ENCODE measurements around the gene FSTL3.
"Not testable (repeated sequence)": the region's sequence is repeated elsewhere in the genome, so short reads cannot be mapped to it uniquely, and the experiment has no call there.

The FSTL3 gene

DNA sequence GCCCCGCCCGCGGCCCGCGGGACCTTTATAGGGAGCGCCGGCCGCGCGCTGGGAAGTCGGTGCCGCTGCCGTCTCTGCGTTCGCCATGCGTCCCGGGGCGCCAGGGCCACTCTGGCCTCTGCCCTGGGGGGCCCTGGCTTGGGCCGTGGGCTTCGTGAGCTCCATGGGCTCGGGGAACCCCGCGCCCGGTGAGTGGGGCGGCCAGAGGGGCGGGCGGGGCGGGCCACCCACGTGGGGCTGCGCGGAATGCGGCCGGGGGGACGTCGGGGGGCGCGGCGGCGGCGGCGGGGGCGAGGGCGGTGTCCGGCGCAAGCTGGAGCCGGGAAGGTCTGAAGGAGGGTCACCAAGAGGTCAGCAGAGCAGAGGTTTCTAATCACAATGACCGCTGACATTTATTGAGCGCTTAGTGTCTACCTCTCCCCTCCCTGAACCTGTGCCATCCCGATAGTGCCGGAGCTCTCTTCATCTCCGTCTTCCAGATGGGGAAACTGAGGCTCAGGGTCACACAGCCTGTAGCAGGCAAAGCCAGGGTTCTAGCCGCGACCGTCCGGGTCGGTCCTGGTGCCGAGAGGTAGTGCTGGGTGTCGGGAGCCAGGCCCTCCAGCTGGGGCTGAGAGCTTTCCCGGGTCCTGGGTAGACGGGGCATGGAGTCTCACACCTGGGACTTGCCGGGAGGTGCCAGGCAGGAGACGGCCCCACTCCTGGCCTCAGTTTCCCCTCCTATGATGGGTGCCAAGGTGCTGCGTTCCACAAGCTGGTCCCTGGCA, at the start of gene FSTL3:
Gene FSTL3, plus strand, starts transcription at position 54 of the 767 bp plus-strand sequence. Its CDS starts 32 bp downstream, at position 86.
- DNase-seq, result no peak

DNA sequence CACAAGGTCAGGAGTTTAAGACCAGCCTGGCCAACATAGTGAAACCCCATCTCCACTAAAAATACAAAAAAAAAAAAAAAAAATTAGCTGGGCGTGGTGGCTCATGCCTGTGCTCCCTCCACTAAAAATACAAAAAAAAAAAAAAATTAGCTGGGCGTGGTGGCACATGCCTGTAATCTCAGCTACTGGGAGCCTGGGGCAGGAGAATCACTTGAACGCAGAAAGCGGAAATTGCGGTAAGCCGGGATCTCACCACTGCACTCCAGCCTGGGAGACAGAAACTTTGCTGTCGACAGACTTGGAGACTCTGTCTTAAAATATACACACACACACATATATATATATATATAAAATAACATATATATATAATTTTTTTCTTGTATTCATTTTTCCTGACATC, 49.6 kb upstream of the FSTL3 start:
- not testable (repeated sequence) for DNase-seq

DNA sequence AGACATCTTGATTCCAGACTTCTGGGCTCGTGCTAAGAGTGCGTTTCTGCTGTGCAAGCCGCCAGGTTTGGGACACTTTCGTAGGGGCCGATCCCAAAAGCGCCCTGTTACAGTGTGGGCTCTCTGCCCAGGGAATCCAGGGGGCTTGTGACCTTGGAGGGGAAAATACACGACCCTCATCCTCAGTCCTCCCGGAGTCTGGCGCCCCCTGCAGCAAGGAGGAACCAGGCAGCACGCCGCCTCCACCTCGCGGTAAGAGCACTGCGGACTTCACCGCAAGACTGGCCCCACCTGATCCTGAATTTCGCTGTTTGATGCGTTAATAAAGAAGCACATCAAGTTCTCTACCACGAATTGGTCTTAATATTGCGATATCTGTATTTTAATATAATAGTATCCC, 48.0 kb upstream of the FSTL3 start:
- no peak for DNase-seq

DNA sequence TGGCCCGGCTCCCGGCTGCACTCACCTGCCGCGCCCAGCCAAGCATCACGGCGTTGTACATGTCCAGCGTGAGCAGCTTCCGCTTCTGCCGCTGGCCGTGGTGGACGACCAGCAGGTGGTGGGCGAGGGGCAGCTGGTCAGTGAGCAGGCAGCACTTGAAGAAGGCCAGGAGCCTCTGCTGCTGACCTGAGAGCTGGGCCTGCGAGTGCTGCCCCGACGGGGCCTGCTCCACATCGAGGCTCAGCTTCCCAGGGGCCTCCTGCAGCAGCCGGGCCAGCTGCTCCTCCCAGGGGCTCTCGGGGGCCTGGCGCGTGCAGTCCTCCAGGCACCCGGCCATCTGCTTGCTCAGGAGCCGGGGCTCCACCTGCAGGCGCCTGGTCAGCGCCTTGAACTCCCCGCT, 46.7 kb upstream of the FSTL3 start:
- DNase-seq, result not testable (repeated sequence)

DNA sequence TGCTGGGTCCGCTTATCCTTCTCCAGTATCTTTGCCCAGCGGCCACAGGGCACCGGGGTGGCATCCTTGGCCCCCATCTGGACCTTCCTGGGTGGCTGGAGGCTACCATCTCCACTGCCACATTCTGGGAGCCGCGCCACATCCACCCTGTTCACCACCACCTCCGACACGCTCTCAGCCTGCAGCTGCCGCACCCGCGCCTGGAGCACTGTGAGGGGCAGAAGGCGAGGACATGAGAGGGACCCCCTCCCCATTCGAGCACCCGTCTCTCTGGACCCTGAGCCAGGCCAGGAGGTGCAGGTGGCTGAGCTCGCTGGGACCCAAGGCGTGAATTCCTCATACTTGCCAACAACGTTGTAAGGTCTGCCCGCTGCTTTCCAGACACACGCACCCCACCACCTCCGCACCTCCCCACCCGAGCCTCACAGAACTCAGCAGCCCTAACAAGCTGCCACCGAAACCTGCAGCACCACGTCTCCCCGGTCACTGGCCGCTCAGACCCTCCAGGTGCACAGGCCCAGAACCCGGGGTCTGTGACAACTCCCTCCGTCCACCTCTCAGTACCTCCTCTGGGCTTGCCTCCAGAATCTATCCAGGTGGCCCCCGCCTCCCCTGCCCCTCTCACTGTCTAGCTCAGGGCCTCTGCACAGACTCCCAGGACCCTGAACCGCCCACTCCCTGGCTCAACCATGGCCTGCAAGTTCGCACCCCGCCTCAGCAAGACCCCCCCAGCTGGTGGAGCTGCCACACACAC, 46.1 kb upstream of the FSTL3 start:
- no peak for DNase-seq

DNA sequence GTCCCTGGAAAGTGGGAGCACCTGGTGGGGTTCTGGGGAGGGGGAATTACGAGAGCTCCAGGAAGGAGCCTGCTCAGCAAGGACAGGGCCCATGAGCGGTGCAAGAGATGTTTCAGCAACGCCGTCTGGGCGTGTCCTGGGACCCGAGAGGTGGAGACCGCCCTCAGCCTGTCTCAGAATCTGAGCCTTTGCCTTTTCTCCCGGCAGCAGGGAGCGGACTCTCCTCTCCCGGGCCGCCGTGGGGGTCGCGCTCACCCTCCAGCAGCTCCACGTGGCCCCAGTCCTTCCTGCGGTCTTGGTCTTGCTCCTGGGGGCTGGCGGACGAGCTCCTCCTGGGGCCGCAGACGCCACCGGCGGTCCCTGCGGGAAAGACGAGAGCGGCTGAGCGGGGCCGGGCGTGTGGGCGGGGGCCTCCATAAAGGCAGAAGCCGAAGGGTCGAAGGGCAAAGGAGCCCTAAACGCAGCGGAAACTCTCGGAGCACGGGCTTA, 43.6 kb upstream of the FSTL3 start:
- DNase-seq, result peak; percentile 90

DNA sequence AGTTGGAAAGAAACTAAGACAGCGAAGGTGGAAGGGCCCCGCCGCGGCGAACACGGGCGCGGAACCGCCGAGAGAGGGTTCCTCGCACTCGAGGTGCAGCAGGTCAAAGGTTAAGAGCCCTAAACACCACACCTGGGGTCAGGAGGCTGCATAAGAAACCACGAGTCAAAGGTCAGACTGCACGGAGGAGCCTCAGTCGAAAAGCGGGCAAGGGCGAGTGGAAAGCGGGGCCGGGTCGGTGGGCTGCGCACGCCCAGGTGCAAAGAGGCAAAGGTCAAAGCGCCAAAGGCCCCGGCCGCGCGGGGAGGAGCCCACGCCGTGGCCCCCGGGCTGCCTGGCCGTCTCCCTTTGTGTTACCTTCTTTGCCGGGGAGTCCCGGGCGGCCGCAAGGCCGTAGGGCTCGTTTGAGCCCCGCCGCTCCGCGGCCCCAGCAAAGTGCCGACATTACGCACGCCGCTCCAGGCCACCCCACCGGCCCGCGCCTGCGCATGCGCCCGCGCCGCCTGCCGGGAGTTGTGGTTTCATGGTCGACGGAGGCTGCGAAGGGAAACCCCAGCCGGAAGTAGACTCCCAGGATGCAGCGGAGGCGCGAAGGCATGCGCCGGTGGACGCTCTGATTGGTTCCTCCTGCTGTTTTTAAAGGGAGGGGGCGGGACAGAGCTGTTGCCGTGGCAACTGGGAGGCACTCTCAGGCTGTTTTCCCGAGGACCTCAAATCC, 43.0 kb upstream of the FSTL3 start, which contains the start of gene POLRMT:
Gene POLRMT, minus strand, starts transcription at position 470 of the 718 bp plus-strand sequence. Its CDS starts 25 bp downstream, at position 445.
- DNase-seq, result peak; percentile 100

DNA sequence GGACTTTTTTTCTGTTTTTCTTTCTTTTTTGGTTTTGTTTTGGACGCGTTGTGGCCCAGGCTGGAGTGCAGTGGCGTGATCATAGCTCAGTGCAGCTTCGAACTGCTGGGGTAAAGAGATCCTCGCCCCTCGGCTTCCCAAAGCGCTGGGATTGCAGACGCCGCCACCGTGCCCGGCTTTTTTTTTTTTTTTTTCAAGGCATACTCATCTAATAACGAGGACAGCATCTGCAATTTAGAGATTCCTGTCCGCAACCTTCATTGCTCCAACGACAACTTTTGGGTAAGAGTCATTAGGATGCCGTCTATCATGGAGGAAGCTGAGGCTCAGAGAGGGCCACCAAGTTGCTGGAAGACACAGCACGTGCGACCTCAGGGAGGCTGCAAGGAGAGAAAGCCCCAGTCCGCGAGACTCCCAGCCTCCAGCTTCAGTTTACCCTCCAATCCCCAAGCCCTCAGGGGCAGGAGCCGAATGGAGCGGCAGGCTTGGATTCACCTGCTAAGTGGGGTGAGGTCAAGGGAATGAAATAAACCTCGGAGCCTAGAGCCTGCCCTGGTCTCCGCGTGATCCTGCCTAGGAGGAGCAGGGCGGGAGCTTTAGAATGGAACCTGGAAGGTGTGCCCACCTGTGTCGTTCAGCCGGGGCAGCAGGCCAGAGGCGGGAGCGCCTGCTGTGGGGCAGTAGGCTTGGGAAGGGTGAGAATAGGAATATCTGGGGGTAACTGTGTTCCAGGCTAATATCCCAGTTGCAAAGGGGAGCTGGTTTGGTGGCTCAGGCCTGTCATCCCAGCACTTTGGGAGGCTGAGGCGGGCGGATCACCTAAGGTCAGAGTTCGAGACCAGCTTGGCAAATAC, 42.2 kb upstream of the FSTL3 start:
- no peak for DNase-seq

DNA sequence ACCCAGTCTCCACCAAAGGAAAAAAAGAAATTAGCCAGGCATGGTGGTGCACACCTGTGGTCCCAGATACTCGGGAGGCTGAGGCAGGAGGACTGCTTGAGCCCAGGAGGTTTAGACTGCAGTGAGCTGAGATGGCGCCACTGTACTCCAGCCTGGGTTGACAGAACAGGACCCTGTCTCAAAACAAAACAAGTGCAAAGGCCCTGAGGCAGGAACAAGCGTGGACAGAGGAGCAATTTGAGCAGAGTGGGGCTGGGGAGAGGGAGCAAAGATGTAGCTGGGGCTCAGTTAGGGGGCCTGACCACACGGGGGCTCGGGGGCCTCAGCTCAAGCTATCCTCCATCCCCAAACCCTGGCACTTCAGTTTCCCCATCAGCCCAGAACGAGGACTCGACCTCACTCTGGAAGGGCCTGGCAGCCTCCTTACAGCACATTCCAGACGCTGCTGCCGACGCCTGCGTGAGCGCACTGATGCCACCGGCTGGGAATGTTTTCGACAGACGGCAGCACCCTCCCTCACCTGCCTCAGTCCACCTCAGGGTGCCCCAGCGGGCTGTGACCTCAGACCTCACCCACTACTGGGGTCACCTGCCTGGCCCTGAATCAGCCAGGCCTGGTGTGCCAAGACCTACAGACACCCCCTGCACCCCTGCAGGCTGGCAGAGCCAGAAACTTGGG, 41.1 kb upstream of the FSTL3 start:
- DNase-seq, result no peak

DNA sequence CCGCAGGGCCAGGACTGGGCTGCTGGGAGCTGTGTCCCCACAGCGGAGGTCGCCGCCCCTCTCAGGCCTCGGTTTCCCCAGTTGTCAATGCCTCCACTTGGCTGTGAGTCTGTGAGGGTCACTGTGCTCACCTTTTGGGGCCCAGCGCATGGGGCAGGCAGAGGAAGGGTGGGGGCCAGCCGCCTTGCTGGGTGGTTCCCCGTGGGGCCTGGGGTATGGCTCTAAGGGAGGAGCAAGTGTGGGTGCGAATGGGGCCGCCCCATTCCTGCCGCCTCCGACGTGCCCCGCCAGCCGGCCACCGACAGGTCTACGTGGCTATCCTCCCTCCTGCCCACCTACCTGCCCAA, 37.3 kb upstream of the FSTL3 start:
- DNase-seq, result no peak

DNA sequence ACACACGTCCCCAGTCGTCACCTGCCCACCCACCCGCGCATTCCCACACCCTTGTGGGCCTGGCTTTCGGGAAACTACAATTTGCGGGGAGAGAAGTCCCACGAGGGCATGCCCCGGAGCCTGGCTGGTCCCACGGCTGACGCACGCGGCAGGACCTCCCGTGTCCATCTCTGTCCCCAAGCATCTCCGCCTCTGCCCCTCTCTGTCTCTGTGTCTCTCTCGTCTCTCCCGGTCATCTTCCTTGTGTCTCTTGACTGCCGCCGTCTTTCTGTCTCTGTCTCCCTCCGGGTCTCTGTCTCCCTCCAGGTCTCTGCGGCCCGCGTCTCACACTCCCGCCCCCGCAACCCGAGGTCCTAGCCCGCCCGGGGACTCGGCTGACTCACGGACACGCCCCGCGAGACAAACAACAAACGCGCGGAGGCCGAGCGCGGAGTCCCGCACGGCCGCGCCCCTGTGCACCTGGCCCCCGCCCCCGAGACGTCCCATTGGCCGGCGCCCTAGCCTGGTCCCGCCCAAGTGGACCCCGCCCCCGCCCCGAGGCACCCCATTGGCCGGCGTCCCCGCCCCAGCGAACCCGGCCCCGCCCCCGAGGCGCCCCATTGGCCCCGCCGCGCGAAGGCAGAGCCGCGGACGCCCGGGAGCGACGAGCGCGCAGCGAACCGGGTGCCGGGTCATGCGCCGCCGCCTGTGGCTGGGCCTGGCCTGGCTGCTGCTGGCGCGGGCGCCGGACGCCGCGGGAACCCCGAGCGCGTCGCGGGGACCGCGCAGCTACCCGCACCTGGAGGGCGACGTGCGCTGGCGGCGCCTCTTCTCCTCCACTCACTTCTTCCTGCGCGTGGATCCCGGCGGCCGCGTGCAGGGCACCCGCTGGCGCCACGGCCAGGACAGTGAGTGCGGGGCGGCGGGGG, 36.7 kb upstream of the FSTL3 start, which contains the start of gene FGF22:
Gene FGF22, plus strand, starts transcription at position 627 of the 908 bp plus-strand sequence. Its CDS starts 47 bp downstream, at position 674.
- peak; percentile 96 for DNase-seq

DNA sequence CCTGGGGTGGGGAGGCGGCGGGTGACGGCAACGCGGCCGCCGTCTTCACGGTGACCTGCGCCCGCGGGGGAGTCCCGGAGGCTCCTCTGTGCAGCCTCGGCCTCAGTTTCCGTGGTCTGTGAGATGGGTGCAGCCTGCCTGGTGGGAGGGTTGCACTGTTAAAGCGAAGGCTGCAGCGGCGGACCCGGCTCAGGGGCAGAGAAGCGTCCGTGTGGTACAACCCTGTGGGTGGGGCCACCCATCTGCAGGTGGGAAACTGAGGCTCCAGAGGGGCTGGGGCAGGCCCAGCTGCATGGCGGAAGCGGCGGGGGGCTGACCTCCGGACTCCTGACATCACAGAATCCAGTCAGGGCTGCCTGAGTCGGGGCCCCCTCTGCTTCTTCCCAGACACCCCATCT, 36.0 kb upstream of the FSTL3 start:
- no peak for DNase-seq

DNA sequence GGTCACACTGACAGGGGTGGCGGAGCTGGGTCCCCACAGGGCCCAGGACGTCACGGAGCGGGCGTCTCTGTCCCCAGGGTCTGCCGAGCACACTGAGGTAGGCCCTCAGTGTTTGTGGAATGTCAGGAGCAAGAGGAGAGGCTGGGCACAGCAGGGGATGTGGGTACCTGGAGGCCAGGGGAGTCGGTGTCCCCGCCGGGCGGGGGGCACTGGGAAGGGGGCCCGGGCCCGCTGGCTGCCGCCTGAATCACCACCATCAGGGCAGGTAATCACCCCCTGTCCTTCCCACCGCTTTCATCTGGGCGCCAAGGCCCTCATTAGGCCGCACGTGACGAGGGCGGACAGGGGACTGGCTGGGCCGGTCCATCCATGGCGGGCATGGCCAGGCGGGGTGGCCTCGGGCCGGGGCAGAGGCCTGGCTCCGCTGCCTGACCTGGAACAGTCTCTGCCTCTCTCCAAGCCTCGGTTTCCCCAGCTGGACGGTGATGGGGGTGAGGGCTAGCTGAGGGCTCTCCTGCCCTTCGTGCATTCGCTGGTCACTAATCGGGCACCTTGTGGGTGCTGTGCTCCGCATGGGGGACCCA, 35.5 kb upstream of the FSTL3 start:
- no peak for DNase-seq

DNA sequence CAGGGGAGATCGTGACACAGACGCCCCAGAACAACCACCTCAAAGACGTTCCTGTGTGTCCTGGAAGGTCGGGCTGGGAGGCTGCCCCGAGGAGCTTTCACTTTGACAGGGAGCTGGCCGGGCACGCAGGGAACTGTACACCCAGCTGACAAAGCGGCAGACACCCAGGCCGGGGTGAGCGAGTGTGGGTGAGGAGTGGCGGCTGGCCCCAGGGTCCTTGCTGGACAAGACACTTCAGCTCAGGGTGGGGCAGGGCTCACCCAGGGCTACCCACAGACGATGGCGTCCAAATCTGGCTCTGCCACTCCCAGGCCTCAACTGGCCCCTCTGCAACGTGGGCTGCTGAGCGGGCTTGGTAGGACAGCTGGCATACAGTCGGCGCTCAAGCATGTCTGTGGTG, 34.5 kb upstream of the FSTL3 start:
- no peak for DNase-seq

DNA sequence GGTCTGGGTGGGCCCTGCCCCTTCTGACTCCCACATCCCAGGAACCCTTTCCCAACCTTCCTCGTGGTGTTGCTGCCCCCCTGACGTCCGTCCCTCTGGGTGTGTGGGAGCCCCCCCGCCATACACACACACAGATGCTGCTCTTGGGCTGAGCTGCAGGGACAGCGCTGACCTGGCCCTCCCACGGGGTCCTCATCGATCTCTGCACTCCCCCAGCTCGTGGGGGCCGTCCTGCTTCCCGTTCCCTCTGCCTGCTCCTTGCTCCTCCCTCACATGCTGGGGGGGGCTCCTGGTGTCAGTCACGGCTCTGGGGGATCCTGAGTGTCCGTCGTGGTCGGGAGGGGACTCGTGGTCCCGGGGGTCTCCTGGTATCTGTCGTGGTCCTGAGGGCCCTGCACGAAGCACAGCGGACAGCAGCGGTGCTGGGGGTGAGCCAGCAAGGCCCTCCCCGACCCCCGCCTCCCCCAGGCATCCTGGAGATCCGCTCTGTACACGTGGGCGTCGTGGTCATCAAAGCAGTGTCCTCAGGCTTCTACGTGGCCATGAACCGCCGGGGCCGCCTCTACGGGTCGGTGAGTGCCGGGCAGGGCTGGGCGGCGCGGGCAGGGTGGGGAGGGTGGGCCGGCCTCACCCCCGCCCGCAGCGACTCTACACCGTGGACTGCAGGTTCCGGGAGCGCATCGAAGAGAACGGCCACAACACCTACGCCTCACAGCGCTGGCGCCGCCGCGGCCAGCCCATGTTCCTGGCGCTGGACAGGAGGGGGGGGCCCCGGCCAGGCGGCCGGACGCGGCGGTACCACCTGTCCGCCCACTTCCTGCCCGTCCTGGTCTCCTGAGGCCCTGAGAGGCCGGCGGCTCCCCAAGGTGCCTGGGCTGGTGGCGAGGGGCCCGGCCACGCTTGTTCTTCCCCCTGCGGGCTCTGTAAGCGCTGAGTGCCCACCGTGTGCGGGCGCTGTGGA, 33.1 kb upstream of the FSTL3 start:
- DNase-seq, result no peak

DNA sequence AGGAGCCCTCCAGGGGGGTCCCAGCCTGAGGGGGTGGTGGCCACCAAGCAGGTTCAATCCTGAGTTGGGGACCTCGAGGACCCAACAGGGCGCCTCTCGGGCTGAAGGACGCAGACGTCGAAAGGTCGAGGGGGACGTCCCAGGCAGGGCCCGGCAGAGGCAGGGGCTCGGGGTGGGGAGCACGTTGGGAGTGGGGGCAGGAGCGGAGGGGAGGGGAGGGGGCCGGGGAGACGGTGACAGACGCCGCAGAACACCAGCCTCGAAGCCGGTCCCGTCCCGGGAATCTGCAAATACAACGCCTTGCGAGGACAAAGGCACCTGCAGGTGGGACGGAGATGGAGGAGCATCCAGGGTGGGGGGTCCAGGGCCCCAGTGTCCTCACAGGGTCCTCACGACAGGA, 32.5 kb upstream of the FSTL3 start:
- DNase-seq, result no peak

DNA sequence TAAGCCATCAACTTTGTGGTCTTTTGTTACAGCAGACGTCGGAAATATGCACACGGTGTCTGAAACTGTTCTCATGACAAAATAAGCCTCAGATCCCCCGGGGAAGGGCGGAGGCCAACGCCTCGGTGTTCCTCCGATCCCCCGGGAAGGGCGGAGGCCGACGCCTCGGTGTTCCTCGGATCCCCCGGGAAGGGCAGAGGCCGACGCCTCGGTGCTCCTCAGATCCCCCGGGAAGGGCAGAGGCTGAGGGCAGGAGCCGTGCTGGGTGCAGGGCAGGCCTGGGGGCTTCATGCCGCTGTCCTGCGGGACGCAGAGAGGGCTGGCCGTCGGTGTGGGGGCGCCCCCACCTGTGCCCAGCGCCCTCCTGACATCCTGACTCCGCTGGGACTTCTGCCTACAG, 31.8 kb upstream of the FSTL3 start:
- no peak for DNase-seq

DNA sequence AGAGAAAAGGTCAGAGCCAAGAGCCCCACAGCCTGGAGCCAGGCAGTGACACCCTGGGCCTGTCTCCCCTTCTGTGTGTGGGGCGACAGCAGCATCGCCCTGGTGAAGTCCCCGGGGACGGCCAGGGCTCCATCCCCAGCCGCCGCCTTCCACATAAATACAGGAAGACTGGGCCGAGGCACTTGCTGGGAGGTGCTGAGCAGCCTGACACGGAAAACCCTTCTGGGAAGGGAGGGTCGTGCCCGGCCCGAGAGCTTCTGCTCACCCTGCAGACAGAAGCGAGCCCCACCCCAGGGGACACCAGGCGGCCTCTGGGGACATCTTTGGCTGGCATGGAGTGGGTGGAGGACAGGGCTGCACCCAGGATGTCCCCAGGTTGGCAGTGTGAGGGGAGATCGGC, 31.4 kb upstream of the FSTL3 start:
- DNase-seq, result no peak
